SK-N-SH treated with all-trans-retinoic acid at 6 μM for 48 hours (cell line): ENCODE data around the gene TMPO.

ENCODE experiments used
- ATAC-seq: fragments of 200-7000 bp; cut with Tn5 transposase; 3 replicates; pipeline ENCODE4 v1.9.1; 2020; ENCODE audit warnings: mild to moderate bottlenecking, moderate library complexity
- ARNTL ChIP-seq: fragments of 450-650 bp; formaldehyde crosslinking; IDR thresholded peaks from 2 replicates; pipeline ENCODE4 v1.5.0; 2020; ENCODE audit warnings: low read depth, mild to moderate bottlenecking, moderate library complexity, borderline replicate concordance
- BACH2 ChIP-seq: fragments of 250-450 bp; sonication (Bioruptor Pico); IDR thresholded peaks from 2 replicates; pipeline ENCODE4 v1.9.0; 2021; ENCODE audit warnings: mild to moderate bottlenecking, borderline replicate concordance
- CREB5 ChIP-seq: fragments of 250-450 bp; sonication (Bioruptor Pico); IDR thresholded peaks from 2 replicates; pipeline ENCODE4 v1.5.1; 2020; ENCODE audit warnings: low read depth, mild to moderate bottlenecking, moderate library complexity
- CSDC2 ChIP-seq: fragments of 250-450 bp; sonication (Bioruptor Pico); IDR thresholded peaks from 2 replicates; pipeline ENCODE4 v1.5.0; 2020; ENCODE audit warnings: mild to moderate bottlenecking, moderate library complexity
- CSRNP3 ChIP-seq: fragments of 250-450 bp; sonication (Bioruptor Pico); IDR thresholded peaks from 2 replicates; pipeline ENCODE4 v1.5.1; 2021; ENCODE audit warnings: mild to moderate bottlenecking, moderate library complexity
- GLIS3 ChIP-seq: fragments of 250-450 bp; sonication (Bioruptor Pico); IDR thresholded peaks from 2 replicates; pipeline ENCODE4 v1.5.0; 2020; ENCODE audit warnings: mild to moderate bottlenecking, moderate library complexity
- ISL1 ChIP-seq: fragments of 250-450 bp; sonication (Bioruptor Pico); IDR thresholded peaks from 2 replicates; pipeline ENCODE4 v2.1.2; 2022; ENCODE audit warnings: mild to moderate bottlenecking, moderate library complexity
- PATZ1 ChIP-seq: fragments of 250-450 bp; sonication (Bioruptor Pico); IDR thresholded peaks from 2 replicates; pipeline ENCODE4 v1.8.0; 2020; ENCODE audit warnings: mild to moderate bottlenecking, moderate library complexity, borderline replicate concordance
- PPARA ChIP-seq: fragments of 250-450 bp; sonication (Bioruptor Pico); IDR thresholded peaks from 2 replicates; pipeline ENCODE4 v1.5.0; 2020; ENCODE audit warnings: mild to moderate bottlenecking, borderline replicate concordance
- SNAI2 ChIP-seq: fragments of 250-450 bp; sonication (Bioruptor Pico); IDR thresholded peaks from 2 replicates; pipeline ENCODE4 v1.5.0; 2020; ENCODE audit warnings: mild to moderate bottlenecking, moderate library complexity
- TCF4 ChIP-seq: fragments of 250-450 bp; sonication (Bioruptor Pico); IDR thresholded peaks from 2 replicates; pipeline ENCODE4 v1.8.0; 2021; ENCODE audit warnings: mild to moderate bottlenecking, moderate library complexity, borderline replicate concordance
- TOX ChIP-seq: fragments of 250-450 bp; sonication (Bioruptor Pico); IDR thresholded peaks from 2 replicates; pipeline ENCODE4 v1.8.0; 2021; ENCODE audit warnings: mild to moderate bottlenecking, moderate library complexity, borderline replicate concordance
- ZC3H10 ChIP-seq: fragments of 250-450 bp; sonication (Bioruptor Pico); IDR thresholded peaks from 2 replicates; pipeline ENCODE4 v1.5.1; 2021; ENCODE audit warnings: mild to moderate bottlenecking, moderate library complexity
- ZFP3 ChIP-seq: fragments of 250-450 bp; sonication (Bioruptor Pico); IDR thresholded peaks from 2 replicates; pipeline ENCODE4 v1.5.0; 2020; ENCODE audit warnings: mild to moderate bottlenecking, moderate library complexity
- ZFP30 ChIP-seq: fragments of 450-650 bp; formaldehyde crosslinking; IDR thresholded peaks from 2 replicates; pipeline ENCODE4 v1.5.0; 2022; ENCODE audit warnings: mild to moderate bottlenecking, moderate library complexity
- ZNF70 ChIP-seq: fragments of 450-650 bp; formaldehyde crosslinking; IDR thresholded peaks from 2 replicates; pipeline ENCODE4 v1.5.0; 2020; ENCODE audit warnings: mild to moderate bottlenecking, moderate library complexity
- ZNF8 ChIP-seq: fragments of 450-650 bp; formaldehyde crosslinking; IDR thresholded peaks from 2 replicates; pipeline ENCODE4 v1.5.0; 2020; ENCODE audit warnings: mild to moderate bottlenecking, moderate library complexity
- TF ChIP-seq, protein P1 (sequence below): fragments of 250-450 bp; sonication (Bioruptor Pico); IDR thresholded peaks from 2 replicates; pipeline ENCODE4 v1.5.0; 2020; ENCODE audit warnings: mild to moderate bottlenecking, moderate library complexity
- TF ChIP-seq, protein P2 (sequence below): fragments of 250-450 bp; sonication (Bioruptor Pico); IDR thresholded peaks from 2 replicates; pipeline ENCODE4 v1.8.0; 2021; ENCODE audit warnings: low read depth, mild to moderate bottlenecking, moderate library complexity, borderline replicate concordance

TMPO gene

GRCh38 chr12:98593351-98594049, 78.1 kb downstream of the TMPO start, which contains the start of gene SLC25A3:
SLC25A3 (plus strand) TSS chr12:98593686; CDS start chr12:98593979, 293 bp downstream.
- peak; percentile 98 for ATAC-seq
- TF ChIP-seq CSRNP3 (CRISPR knock-in tag) = 0 out of 2 replicates have a peak, but pooled peaks have one; percentile 63
- TF ChIP-seq, protein P1, sequence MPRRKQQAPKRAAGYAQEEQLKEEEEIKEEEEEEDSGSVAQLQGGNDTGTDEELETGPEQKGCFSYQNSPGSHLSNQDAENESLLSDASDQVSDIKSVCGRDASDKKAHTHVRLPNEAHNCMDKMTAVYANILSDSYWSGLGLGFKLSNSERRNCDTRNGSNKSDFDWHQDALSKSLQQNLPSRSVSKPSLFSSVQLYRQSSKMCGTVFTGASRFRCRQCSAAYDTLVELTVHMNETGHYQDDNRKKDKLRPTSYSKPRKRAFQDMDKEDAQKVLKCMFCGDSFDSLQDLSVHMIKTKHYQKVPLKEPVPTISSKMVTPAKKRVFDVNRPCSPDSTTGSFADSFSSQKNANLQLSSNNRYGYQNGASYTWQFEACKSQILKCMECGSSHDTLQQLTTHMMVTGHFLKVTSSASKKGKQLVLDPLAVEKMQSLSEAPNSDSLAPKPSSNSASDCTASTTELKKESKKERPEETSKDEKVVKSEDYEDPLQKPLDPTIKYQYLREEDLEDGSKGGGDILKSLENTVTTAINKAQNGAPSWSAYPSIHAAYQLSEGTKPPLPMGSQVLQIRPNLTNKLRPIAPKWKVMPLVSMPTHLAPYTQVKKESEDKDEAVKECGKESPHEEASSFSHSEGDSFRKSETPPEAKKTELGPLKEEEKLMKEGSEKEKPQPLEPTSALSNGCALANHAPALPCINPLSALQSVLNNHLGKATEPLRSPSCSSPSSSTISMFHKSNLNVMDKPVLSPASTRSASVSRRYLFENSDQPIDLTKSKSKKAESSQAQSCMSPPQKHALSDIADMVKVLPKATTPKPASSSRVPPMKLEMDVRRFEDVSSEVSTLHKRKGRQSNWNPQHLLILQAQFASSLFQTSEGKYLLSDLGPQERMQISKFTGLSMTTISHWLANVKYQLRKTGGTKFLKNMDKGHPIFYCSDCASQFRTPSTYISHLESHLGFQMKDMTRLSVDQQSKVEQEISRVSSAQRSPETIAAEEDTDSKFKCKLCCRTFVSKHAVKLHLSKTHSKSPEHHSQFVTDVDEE (CRISPR knock-in tag) = no peak

DNA sequence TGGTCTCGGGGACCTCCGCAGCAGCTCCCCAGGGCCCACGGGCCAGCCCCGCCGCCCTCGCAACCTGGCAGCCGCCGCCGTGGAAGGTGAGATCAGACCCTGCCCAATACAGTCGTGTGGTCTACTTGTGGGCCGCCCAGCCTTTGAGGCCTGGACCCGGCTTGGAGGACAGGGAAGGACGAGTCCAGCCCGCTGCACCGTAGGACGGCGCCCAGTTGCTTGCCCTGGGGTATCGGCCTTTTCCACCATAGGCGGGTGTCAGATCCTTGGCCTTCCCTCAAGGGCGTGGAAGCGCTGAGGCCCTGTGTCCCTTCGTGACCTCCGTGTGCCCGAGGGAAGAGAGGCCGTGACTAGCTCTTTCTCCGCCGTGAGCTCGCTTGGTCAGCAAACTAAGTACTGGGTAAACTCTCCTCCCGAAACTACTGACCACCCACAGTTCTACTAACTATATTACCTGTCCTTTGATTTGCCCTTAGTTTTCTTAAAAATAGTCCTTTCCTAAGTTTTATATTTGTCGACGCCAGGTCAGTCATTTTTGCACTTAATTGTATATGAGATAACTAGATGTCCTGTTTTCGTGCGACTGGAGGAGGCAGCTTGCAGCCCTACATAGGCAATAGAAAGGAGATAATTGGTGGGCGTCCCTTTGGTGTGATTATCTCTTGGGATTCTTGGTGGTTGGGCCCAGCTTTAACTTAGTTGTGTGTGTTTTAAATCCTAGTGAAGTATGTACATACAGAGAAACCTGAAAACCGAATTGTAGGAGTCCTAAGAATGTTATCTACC, 78.9 kb downstream of the TMPO start:
- TF ChIP-seq CREB5 (CRISPR knock-in tag) (no peak), ZFP3 (CRISPR knock-in tag) (no peak), ZC3H10 (CRISPR knock-in tag) (no peak), CSDC2 (CRISPR knock-in tag) (no peak), ZNF8 (CRISPR knock-in tag) (no peak), ISL1 (no peak), TCF4 (CRISPR knock-in tag) (no peak), PPARA (CRISPR knock-in tag) (no peak), ZFP30 (CRISPR knock-in tag) (no peak), ZNF70 (CRISPR knock-in tag) (no peak), ARNTL (CRISPR knock-in tag) (no peak), SNAI2 (CRISPR knock-in tag) (no peak), CSRNP3 (CRISPR knock-in tag) (no peak), GLIS3 (no peak), TOX (no peak), BACH2 (CRISPR knock-in tag) (no peak), PATZ1 (CRISPR knock-in tag) (no peak)
- TF ChIP-seq, protein P1 (CRISPR knock-in tag) = no peak
- TF ChIP-seq, protein P2, sequence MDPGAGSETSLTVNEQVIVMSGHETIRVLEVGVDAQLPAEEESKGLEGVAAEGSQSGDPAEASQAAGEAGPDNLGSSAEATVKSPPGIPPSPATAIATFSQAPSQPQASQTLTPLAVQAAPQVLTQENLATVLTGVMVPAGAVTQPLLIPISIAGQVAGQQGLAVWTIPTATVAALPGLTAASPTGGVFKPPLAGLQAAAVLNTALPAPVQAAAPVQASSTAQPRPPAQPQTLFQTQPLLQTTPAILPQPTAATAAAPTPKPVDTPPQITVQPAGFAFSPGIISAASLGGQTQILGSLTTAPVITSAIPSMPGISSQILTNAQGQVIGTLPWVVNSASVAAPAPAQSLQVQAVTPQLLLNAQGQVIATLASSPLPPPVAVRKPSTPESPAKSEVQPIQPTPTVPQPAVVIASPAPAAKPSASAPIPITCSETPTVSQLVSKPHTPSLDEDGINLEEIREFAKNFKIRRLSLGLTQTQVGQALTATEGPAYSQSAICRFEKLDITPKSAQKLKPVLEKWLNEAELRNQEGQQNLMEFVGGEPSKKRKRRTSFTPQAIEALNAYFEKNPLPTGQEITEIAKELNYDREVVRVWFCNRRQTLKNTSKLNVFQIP (CRISPR knock-in tag) = no peak
- TF ChIP-seq, all 23 proteins: peak for 0
- peak; percentile 21 for ATAC-seq
